NCI-H345 treated with DMSO at 0.1 percent for 48 hours (cell line): ENCODE results near the gene STARD5.

Experiments
- DNase-seq: peaks from one replicate; lab custom pipeline; 2025; ENCODE audit not compliant: unreplicated experiment; lab: John Stamatoyannopoulos, UW

Gene STARD5

GRCh38 chr15:81312790-81313543, 11.0 kb downstream of the STARD5 start:
- no peak for DNase-seq

DNA sequence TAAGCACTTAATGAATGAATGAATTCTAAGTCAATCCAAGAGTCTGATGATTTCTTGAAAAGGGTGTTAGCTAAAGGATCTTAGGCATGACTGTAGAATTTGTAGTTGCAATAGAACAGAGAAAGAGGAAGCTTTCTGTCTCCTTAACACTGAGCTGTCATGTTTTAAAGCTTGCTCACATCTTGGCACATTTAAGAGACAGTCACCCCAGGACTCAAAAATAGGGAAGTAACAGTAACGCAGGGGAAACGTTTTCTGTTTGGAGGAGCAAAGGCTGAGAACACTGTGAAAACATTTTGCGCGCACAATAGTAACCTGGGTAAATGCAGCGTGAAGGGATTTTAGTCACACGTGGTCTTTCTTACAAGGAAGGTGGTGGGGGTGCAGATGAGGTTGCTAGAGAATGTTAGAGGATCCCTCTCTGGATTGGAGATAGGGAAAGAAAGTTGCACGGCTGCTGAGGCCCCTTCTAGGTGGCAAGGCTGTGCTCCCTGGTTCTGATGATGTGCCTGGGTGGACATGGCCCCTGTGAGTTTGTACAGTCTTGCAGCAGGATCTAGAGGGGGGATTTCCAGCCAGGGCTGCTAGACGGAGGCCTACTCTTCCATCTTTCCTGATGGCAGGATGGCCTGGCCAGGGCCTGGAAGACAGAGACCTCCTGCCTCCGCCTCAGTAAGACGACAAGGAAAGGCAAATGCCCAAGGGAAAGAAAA, 12.0 kb downstream of the STARD5 start:
- DNase-seq = no peak

DNA sequence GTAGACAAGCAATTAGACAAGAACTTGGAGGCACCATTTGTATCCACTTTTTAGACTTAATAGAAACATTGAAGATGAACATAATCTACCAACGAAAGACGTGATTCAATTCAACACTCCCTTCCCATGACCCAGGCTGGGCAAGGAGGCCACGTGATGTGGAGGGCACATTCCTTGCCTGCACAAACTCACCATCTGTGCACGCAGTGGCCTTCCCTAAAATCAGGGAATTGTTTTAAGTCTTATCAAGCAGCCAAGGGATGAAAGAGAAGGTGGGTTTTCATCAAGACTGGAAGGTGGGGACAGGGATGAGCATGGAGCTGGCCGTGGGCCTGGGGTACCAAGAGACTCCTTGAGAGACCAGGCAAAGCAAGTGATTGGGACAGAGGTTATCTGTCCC, 13.5 kb downstream of the STARD5 start:
- no peak for DNase-seq

GRCh38 chr15:81309647-81310450, 14.1 kb downstream of the STARD5 start:
- no peak for DNase-seq

- DNase-seq = no peak
Measured at GRCh38 chr15:81308260-81308659, 15.7 kb downstream of the STARD5 start.

DNA sequence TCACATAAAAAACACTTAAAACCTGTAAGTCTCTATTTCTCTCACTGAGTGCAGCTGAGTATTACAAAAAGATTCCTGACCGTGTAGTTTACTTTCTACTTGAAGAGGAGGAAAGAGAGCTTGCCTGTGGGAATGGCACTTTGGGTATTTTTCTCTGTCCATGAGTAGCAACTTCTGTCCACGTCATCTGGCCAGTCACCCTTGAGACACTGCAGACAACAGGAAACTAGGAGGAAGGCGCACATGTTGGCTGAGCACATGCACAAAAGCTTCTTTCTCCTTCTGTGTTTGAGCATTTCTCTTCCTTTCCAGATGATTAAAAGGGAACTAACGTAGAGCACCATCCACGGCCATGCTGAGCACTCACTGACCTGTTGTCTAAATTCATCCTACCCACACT, 19.7 kb downstream of the STARD5 start:
- no peak for DNase-seq

DNA sequence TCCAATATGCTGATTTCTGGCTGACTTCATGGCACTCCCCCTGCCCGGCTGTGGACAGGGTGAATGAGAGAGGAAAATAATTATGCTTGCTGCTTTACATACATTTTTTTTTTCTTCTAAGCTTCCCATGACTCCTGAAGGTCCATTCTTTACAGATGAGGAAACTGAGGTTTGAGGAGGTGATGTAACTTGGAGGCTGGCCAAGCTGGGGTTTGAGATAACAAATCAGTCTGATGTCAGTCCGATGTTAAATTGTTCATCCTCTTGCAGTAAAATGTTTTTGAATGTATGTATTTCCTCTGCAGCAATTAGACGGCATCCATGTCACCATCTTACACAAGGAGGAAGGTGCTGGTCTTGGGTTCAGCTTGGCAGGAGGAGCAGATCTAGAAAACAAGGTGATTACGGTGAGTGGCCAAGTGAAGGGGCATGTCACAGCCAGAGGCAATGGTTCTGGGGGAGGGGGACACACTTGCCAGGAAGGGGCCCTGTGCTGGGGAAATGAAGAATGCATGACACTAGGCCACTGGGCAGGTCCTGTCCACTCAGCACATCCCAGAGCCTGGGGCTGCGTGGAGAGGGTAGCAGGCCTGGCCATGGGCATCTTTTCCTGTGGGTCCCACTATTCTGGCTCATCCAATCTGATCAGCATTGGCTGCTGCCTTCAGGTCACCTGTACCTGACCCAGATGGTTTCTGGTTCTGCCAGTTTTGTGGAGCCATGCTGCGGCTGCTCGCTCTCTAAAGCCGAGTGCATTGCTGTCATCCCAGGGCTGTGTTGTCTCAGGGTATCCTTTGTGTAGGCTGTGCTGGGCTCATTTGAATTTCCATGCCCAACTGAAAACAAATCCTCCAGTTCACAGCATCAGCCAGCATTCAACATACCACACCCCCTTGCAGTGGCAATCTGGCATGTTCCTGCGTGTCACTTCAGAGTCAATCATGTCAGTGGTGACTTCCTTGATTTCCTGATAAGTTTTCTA, 20.4 kb downstream of the STARD5 start:
- DNase-seq = peak; percentile 28

GRCh38 chr15:81302701-81303109, 21.2 kb downstream of the STARD5 start:
- DNase-seq = no peak

GRCh38 chr15:81301815-81302399, 22.0 kb downstream of the STARD5 start:
- DNase-seq = peak; percentile 19

- DNase-seq = no peak
Measured at GRCh38 chr15:81301385-81301784, 22.6 kb downstream of the STARD5 start.

DNA sequence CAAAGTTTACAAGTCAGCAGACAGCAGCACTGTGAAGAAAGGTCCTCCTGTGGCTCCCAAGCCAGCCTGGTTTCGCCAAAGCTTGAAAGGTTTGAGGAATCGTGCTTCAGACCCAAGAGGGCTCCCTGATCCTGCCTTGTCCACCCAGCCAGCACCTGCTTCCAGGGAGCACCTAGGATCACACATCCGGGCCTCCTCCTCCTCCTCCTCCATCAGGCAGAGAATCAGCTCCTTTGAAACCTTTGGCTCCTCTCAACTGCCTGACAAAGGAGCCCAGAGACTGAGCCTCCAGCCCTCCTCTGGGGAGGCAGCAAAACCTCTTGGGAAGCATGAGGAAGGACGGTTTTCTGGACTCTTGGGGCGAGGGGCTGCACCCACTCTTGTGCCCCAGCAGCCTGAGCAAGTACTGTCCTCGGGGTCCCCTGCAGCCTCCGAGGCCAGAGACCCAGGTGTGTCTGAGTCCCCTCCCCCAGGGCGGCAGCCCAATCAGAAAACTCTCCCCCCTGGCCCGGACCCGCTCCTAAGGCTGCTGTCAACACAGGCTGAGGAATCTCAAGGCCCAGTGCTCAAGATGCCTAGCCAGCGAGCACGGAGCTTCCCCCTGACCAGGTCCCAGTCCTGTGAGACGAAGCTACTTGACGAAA, 24.2 kb downstream of the STARD5 start:
- DNase-seq = no peak

DNA sequence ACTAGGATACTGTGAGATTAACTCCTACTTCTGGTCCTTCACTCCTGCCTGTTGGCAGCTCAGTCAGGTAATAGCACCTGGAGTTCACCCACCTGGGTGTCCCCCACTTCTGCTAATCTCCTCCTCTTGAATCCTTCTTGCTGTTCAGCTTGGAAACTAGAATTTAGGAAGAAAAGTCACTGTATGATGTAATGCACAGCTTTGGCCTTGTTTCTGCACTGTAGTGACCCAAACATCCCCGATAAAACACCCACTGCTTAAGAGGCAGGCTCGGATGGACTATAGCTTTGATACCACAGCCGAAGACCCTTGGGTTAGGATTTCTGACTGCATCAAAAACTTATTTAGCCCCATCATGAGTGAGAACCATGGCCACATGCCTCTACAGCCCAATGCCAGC, 24.8 kb downstream of the STARD5 start:
- DNase-seq = no peak

- DNase-seq = no peak
Measured at GRCh38 chr15:81298611-81299010, 25.3 kb downstream of the STARD5 start.

GRCh38 chr15:81297603-81298575, 26.1 kb downstream of the STARD5 start:
- no peak for DNase-seq

GRCh38 chr15:81297147-81297572, 26.8 kb downstream of the STARD5 start:
- no peak for DNase-seq

DNA sequence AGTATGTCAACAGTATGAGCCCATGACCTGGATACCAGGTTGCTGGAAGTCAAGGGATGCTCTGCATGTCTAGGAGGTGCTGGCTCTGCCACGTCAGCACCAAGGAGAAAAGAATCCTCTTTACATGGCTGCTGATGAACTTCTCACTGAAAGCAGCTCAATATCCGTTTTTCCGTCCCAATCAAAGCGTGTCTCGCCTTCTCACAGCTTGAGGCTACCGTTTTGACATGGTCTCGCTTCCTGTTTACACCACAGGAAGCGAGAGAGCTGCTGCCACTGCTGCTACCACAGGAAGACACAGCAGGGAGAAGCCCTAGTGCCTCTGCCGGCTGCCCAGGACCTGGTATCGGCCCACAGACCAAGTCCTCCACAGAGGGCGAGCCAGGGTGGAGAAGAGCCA, 27.3 kb downstream of the STARD5 start:
- DNase-seq = no peak

DNA sequence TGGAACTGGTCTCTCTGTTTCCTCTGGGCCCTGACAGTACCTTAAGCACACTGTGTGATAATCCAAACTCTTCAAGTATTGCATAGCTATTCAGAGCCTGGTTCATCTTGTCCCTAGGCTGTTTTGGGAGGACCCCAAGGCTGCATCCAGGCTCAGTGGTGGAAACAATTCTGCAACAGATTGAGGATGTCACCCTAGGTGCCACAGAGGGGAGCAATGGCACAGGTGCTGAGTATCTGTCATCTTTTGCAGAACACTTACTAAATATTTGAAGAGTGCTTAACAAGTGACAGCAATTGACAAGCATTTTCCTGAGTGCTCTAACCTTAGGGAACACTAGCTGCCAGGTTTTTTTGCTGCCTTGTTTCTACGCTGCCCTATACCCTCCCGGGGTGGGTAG, 27.8 kb downstream of the STARD5 start:
- peak; percentile 35 for DNase-seq

DNA sequence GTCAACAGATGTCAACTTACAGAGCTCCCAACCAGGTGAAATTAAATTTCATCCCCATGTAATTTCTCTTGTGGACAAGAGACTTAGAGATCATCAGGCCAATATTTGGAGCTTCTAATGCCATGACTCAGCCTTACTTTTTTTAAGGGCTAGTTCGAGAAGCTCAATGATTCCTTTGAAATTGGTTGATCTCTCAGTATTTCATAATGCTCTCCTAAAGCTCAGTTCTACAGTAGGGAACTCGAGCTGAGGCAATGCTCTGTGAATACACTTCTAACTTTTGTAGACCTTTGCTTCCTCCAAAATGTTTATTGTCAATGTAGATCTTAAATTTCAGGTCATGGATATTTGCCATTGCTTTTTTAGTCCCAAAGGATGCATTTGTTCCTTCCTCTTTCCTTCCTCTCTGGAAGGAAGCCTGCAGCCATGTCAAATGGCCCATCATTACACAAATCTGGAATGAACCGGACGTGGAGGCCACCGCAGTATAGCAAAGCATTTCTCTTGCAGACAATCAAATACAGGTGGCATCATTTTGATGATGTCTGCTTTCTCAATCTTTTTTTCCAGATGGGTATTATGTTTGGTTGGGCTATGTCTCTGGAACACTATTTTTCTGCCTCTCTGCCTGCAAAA, 28.3 kb downstream of the STARD5 start:
- DNase-seq = no peak
